A549 treated with Hydrocortisone at 1 μM for 4 hours (cell line): Measurements from ENCODE around the gene TFPI2. TPM values are rescaled to one million over a fixed set of nuclear protein-coding genes. Genes with fewer than 3 reads are reported as not detected.

ENCODE experiments used
- total RNA-seq: library from RNA; stranded (reverse); fragments of 200-300 nt; extraction: Qiagen RNA extraction; gene quantifications from 5 replicates; pipeline ENCODE4 v1.2.3, GENCODE V29; 2022

Gene TFPI2, protein sequence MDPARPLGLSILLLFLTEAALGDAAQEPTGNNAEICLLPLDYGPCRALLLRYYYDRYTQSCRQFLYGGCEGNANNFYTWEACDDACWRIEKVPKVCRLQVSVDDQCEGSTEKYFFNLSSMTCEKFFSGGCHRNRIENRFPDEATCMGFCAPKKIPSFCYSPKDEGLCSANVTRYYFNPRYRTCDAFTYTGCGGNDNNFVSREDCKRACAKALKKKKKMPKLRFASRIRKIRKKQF
- total RNA-seq: 215 to 326 TPM (median 237 TPM) in 5 replicates

DNA sequence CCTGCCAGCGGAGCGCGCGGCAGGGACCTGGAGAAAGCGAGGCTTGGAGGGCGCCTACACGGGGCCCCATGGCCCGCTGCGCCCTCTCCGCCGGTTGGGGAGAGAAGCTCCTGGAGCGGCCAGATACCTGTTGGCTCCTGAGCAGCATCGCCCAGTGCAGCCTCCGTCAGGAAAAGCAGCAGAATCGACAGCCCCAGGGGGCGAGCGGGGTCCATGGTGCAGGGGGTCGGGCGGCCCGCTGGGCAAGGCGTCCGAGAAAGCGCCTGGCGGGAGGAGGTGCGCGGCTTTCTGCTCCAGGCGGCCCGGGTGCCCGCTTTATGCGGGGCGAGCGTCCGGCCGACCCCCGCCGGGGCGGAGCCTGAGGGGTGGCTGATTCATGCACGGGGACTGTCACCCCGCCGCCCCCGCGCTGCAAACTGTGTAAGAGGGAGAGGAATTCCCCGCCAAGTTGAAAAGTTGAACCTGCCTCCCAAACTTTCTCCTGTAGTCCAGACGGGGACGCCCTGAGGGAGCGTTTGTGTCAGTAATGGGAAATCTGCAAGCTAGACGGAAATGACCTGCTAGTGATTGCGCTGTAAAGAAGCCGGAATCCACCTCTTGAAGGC, at the start of gene TFPI2:
TSS of gene TFPI2 (minus strand) at position 290 of the 605 bp plus-strand sequence. CDS start at position 215, 75 bp downstream.

DNA sequence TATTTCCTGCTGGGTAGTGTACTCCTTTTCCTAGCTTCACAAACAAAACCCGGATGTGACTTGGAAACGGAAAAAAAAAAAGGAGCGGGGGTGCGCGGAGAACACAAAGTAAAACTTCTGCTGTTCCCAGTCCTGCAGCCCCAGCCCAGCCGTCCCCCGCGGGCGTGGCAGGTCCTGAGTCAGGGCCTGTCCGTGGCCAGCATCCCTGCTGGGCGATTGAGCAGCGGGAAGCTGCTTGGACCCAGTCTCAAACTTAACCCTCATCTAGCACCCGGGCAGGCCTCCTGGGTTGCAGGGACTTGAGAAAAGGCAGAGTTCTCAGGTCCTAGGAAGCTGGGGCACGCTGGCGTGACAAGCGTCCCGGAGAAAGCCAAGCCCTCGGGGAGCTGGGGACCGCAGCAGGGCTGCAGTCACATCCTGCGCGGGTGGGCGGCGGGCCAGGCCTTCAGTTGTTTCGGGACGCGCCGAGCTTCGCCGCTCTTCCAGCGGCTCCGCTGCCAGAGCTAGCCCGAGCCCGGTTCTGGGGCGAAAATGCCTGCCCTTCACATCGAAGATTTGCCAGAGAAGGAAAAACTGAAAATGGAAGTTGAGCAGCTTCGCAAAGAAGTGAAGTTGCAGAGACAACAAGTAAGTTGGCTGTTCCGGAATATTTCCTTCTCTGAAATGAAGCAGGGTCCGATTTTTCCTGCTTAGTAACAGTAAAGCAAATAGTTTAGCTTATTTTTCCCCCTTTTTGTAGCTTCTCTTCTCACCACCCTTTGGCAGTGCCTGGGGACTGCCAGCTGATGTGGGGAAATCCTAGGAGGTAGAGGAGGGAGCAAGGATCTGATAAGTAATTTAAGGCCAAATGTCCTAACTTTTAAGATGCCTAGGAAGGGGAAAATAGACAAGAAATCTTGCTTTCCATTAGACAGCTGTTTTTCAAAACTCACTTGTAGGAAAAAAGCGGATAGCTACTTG, 31.3 kb upstream of the TFPI2 start, which contains the start of gene GNG11:
TSS of gene GNG11 (plus strand) at position 129 of the 960 bp plus-strand sequence. CDS start at position 532, 403 bp downstream.

DNA sequence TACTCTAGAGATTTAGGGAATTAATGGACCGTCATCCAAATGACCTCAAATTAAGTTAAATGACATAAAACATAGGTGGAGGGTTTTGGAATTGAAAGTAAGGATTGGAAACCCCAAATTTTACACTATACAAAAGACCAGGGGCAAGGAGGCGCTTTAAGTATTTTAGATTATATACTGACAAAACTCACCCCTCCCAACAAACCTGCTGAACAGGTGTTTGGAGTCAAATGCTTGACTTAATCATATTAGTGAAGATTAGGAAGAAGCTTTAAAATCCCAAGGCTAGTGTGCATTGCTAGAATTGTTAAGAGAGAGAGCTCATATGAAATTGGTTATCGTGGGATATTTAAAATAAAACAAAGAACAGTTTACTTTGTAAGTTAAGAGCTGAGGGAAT, 15.7 kb upstream of the TFPI2 start, which contains the start of gene GNGT1:
TSS of gene GNGT1 (plus strand) at position 301 of the 400 bp plus-strand sequence. CDS start 180 bp downstream, outside the sequence.

Other genes with a start within 250 kb of the TFPI2 start
- not detected in 5 replicates for gene GNGT1, start 15.8 kb upstream of the TFPI2 start, total RNA-seq
- gene GNG11, start 31.0 kb upstream of the TFPI2 start, total RNA-seq: 32.1 to 38.7 TPM (median 35.4 TPM) in 5 replicates
- 18.9 to 29.0 TPM (median 23.2 TPM) in 5 replicates for gene BET1, start 113.6 kb upstream of the TFPI2 start, total RNA-seq